ENCODE measurements around the gene DYDC1.
"Not testable (repeated sequence)": the region's sequence is repeated elsewhere in the genome, so short reads cannot be mapped to it uniquely, and the experiment has no call there.

The DYDC1 gene

GRCh38 chr10:80356563-80356988 lies at the start of gene DYDC1, which contains the start of gene DYDC2:
Gene DYDC1, minus strand, starts transcription at chr10:80356755. Its CDS starts 4,154 bp downstream, at chr10:80352601.
Gene DYDC2, plus strand, starts transcription at chr10:80356781. Its CDS starts 5,663 bp downstream, at chr10:80362444.
- DNase-seq (ENCODE audit: low read depth), result peak; percentile 10

DNA sequence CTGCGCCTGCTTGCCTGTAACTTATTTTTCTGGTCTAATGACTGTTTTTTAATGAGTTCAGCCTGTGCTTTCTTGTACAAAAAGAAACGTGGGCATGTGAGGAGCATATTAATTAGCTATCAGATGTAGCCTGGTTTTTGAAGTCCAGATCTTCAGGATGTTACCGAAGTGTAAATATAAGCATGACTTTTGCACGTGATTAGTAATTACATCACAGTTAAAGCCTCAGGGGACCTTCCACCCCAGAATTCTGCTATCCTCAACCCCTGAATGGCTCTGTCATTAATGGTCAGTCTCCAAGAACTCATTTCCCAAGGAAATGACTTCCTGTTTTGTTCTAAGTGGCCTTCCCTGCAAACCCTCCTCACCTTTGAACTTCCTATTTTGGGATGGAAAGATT lies 49.6 kb upstream of the DYDC1 start:
- DNase-seq (ENCODE audit: low read depth), result no peak

- no peak for DNase-seq (ENCODE audit: low read depth)
Observed at GRCh38 chr10:80405626-80406025, 49.1 kb upstream of the DYDC1 start.

GRCh38 chr10:80405035-80405434 lies 48.5 kb upstream of the DYDC1 start:
- no peak for DNase-seq (ENCODE audit: low read depth)

DNA sequence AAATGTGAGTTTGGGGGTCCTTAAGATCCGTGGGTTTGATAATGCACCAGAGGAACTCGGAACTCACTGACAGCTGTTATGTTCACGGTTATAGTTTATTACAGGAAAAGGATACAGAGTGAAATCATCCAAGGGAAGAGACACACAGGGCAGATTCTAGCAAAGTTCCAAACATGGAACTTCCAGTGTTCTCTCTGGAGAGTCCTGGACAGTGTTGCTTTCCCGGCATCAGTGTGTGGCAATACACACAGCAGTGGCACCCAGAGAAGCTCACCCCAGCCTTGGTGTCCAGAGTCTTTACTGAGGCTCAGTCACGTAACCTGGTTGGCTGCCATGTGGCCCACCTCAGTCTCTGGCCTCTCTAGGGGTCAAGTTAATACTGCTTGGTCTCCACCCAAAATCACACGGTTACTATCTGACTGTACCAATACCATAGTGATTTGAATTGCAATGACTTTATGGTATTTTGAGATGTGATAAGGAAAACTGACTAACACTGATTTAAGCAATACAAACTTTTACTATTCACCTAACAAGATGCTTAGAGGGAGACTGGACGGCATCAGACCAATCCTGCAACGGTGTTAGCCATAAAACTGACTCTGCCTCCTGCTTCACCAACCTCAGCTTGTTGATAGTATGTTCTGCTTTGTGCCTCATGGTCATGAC lies 43.7 kb upstream of the DYDC1 start:
- DNase-seq (ENCODE audit: low read depth), result no peak

- no peak for DNase-seq (ENCODE audit: low read depth)
Observed at GRCh38 chr10:80397014-80397413, 40.5 kb upstream of the DYDC1 start.

DNA sequence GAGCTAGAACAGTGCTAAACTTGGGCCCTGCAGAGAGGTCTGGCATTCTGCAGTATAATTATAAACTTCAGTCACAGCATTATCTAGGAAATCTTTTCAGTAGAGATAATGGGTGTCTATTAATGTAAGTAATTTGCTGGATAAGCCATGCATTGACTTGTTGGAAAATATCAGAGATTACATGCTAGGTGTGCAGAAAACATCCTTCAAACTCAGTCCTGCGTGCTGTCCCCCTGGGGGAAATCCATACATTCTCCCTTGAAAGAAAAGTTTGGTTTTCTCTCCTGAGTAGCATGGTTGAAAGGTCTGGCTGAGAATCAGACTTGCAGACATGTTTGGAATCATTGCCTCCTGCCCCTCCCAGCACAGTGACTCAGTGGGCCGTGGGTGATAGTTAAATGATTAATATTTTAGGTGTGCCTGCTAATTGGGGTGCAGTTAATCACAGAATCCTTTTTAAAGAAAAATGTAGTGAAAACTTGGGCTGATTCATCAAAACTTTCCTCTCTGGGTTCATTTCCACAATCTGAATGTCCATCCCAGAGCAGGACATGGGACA lies 37.9 kb upstream of the DYDC1 start:
- no peak for DNase-seq (ENCODE audit: low read depth)

- no peak for DNase-seq (ENCODE audit: low read depth)
Observed at GRCh38 chr10:80392250-80392649, 35.7 kb upstream of the DYDC1 start.

- DNase-seq (ENCODE audit: low read depth), result no peak
Observed at GRCh38 chr10:80390740-80391139, 34.2 kb upstream of the DYDC1 start.

DNA sequence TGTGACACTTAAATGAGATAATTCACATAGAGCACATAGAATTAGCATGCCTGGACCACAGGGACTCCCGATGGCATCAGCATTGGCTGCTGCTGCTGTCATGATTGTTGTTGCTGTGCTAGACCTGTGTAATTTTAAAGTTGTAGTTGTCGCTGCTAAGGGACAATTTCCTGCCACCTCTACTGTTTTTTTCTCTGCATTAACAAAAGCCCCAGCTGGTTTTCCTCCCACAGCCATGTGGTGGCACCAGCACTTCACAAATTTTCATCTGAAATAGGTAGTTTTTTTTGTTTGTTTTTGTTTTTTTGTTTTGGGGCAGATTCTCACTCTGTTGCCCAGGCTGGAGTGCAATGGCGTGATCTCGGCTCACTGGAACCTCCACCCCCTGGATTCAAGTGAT lies 26.4 kb upstream of the DYDC1 start:
- peak; percentile 35 for DNase-seq (ENCODE audit: low read depth)

GRCh38 chr10:80380185-80380584 lies 23.6 kb upstream of the DYDC1 start:
- no peak for DNase-seq (ENCODE audit: low read depth)

GRCh38 chr10:80379701-80380100 lies 23.1 kb upstream of the DYDC1 start:
- no peak for DNase-seq (ENCODE audit: low read depth)

DNA sequence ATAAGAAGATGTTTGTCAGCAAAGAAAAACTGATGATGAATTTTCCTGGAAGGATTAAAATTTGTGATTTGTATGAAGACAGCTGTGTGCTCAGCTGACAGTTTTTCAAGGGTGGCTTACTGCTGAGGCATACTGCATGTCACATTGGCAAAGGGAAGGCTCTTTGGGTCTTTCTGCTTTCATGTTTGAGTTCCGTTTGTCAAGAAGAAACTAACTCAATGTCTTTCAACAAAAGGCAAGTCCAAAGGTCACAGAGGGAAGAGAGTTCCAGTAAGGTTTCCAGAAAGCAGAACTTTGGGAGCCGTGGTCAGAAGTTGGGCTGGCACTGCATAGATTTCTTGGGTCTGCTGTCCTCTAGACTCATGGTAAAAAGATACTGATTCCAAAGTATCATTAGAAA lies 16.9 kb upstream of the DYDC1 start:
- no peak for DNase-seq (ENCODE audit: low read depth)

- DNase-seq (ENCODE audit: low read depth), result no peak
Observed at GRCh38 chr10:80372675-80373074, 16.1 kb upstream of the DYDC1 start.

DNA sequence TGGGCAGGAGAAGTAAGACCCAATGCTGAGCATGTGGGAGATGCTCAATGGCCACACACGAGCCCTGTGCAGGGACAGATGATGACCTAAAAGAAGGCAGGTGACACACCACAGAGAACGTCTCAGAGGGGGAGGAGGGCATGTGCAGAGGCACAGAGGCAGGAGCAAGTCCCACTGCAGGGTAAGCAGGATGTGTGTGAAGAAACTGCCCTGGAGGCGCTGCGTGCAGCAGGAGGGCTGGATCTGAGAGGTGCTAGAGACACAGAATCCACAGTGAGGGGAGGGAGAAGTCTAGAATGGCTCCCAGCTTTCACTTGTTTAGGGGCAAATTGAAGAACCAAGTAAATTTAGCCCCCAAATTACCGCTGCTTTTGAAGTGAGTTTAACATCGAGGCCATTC lies 14.9 kb upstream of the DYDC1 start:
- no peak for DNase-seq (ENCODE audit: low read depth)

GRCh38 chr10:80365510-80365909 lies 9.0 kb upstream of the DYDC1 start:
- no peak for DNase-seq (ENCODE audit: low read depth)

DNA sequence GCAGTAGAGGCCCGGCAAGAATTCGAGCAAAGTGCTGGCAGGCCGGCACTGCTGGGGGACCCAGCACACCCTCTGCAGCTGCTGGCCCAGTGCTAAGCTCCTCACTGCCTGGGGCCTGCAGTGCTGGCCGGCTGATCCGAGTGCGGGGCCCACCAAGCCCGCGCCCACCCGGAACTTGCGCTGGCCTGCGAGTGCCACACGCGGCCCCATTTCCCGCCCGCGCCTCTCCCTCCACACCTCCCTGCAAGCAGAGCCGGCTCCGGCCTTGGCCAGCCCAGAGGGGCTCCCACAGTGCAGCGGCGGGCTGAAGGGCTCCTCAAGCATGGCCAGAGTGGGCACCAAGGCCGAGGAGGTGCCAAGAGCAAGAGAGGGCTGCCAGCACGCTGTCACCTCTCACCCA lies 3.1 kb upstream of the DYDC1 start:
- no peak for DNase-seq (ENCODE audit: low read depth)

GRCh38 chr10:80358925-80359324 lies 2.4 kb upstream of the DYDC1 start:
- not testable (repeated sequence) for DNase-seq (ENCODE audit: low read depth)

GRCh38 chr10:80357851-80358125 lies 1.2 kb upstream of the DYDC1 start:
- DNase-seq (ENCODE audit: low read depth), result no peak

DNA sequence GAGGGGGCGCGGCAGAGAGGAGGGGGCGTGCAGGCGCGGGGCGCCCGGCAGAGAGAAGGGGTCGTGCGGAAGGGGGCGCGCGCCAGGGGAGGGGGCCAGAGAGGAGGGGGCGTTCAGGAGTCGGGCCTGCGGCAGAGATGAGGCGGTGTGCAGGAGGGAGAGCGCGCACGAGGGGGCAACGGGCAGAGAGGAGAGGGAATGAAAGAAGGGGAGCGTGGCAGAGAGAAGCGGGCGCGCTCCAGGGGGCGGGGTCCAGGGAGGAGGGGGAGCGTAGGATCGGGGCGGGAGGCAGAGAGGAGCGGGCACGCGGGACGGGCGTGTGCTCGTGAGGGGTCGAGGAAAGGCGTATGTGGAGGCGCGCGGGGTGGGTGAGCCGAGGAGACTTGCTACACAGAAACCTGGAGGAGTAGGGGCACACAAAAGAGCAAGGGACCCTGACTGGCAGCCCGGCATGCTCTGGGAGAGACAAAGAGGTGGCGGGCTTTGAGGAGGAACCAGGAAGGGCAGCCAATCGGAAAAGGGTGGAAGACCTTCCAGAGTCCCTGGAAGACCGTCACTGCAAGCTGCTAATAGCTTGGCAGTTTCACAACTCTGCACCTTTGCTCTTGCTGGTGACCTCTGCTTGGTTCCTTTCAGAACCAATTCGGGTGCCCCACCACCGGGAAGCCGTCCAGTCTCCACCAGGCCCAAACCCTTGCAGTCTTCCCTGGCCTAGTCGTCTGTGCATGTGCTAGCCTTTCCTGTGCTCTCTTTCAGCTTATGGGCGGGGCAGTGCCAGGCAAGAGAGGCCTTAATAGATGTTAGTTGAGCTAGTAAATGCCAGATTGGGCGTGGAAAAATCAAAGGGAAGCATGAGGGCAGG lies 665 bp upstream of the DYDC1 start:
- no peak for DNase-seq (ENCODE audit: low read depth)

DNA sequence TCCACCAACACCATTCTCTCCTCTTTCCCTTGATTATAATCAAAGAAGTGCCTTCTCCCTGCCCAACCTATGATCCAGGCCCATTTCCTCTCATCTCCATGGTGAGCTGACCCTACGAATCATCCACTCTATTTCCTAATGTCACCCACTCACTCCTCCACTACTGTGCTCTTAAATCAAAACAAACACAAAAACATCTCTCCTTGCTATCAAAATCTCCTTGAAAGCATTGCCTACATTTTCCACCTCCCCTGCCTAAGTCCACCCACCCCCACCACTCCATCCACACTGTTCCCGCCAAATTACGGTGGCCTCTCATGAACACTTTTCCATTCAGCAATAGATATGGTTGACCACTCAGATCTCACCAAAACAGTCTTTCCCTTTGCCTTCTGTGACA lies 5.3 kb downstream of the DYDC1 start:
- no peak for DNase-seq (ENCODE audit: low read depth)

DNA sequence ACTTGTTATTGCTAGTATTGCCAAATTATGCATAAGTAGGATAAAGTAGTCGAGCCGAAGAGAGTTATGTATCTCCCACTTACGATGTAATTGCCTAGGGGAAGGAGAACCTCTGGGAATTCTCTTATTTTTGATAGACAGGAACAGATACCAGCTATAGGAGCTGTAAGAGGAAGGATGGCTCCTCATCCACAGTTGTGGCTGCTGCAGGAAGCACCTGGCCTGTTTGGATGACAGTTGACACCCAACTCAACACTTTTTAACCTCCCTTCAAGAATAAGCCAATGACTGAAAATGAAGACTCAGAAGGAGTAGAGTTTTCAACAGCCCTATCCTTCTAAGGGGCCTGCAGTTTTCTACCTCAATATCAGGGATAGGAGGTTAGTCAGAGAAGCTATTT lies 6.3 kb downstream of the DYDC1 start:
- no peak for DNase-seq (ENCODE audit: low read depth)

DNA sequence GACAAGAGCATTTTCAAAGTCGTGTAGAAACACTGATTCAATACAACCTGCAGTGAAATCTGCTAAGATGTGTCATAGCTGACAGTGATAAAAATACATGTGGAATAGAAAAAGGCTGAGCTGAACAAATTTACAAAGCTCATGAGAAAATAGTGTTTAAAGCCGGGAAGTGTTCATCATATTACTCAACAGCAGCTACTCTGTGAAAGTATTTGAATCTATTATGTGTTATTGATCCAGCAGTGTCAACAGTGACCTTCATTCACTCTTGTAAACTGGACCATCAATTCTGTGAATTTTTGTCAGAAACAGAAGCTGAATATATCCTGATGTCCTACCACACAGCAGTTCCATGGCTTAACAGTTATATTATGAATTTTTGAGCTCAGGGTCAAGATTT lies 11.6 kb downstream of the DYDC1 start:
- no peak for DNase-seq (ENCODE audit: low read depth)
